ENCODE results near the gene WDR5B.

Gene WDR5B

DNA sequence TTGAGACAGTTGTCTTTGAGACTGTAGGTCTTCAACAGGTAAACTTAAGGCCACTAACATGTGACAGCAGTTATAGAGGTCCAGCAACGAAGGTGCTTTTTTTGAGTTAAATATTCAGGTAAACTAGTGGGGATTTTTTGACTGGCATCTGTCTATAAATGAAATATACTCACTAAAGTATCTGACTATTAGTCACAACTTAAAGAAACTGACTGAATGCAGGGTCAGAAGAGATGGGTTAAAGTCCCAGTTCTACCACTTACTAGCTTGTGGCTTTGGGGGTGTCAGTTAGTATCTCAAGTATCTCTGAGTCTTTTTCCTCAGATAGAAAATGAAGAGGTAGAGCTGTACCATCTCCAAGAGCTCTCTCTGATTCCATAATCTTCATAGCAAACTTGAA lies 50.8 kb downstream of the WDR5B start:
- no peak for DNase-seq

GRCh38 chr3:122364490-122364889 lies 51.4 kb downstream of the WDR5B start:
- no peak for DNase-seq

Measured in activated CD8-positive, alpha-beta memory T cell treated with anti-CD3 and anti-CD28 coated beads for 24 hours (primary cell).